K562 (cell line): ENCODE data around the gene TMEM167B. TPM values are rescaled to one million over a fixed set of nuclear protein-coding genes. Genes with fewer than 3 reads are reported as not detected.

Source experiments
- ARID1B ChIP-seq: fragments of 450-650 bp; IDR thresholded peaks from 2 replicates; pipeline ENCODE4 v1.6.1; 2016; ENCODE audit warnings: antibody characterized with exemption, mild to moderate bottlenecking, inconsistent platforms
- ARID4B ChIP-seq: sonication (generic); formaldehyde crosslinking; IDR thresholded peaks from 2 replicates; pipeline ENCODE4 v1.8.0; 2022; ENCODE audit warnings: mild to moderate bottlenecking, missing genetic modification reagents
- BCOR ChIP-seq: fragments of 450-650 bp; IDR thresholded peaks from 2 replicates; pipeline ENCODE4 v1.6.1; 2016
- FOXO4 ChIP-seq: fragments of 450-650 bp; formaldehyde crosslinking; IDR thresholded peaks from 2 replicates; pipeline ENCODE4 v1.4.0; 2020; ENCODE audit warnings: mild to moderate bottlenecking, moderate library complexity
- KHSRP ChIP-seq: fragments of 450-650 bp; IDR thresholded peaks from 2 replicates; pipeline ENCODE4 v1.6.1; 2017
- LCOR ChIP-seq: sonication (generic); formaldehyde crosslinking; IDR thresholded peaks from 2 replicates; pipeline ENCODE4 v1.8.0; 2022; ENCODE audit warnings: mild to moderate bottlenecking, missing genetic modification reagents
- MCM2 ChIP-seq: fragments of 450-650 bp; IDR thresholded peaks from 2 replicates; pipeline ENCODE4 v1.6.1; 2017; ENCODE audit warnings: low read depth, mild to moderate bottlenecking
- NONO ChIP-seq, 2 experiments: fragments of 200-400 bp in 1 of 2; fragments of 450-650 bp in 1 of 2; formaldehyde crosslinking in 1 of 2; IDR thresholded peaks; 2 replicates each; pipeline ENCODE4 v1.6.1; 2017; ENCODE audit warnings: low read depth in 2 of 2, mild to moderate bottlenecking in 2 of 2, moderate library complexity in 2 of 2, low read length in 1 of 2
- NR1H2 ChIP-seq: sonication (generic); formaldehyde crosslinking; IDR thresholded peaks from 2 replicates; pipeline ENCODE4 v1.4.0; 2020; ENCODE audit warnings: mild to moderate bottlenecking, missing genetic modification reagents
- NUFIP1 ChIP-seq: fragments of 450-650 bp; IDR thresholded peaks from 2 replicates; pipeline ENCODE4 v1.6.1; 2018; ENCODE audit not compliant: partially characterized antibody
- PHB2 ChIP-seq: fragments of 450-650 bp; IDR thresholded peaks from 2 replicates; pipeline ENCODE4 v1.6.1; 2017; ENCODE audit warnings: low read depth
- PML ChIP-seq: IDR thresholded peaks from 2 replicates; pipeline ENCODE4 v1.6.1; 2012; ENCODE audit warnings: low read length, inconsistent platforms
- PTBP1 ChIP-seq: fragments of 200-400 bp; formaldehyde crosslinking; IDR thresholded peaks from 2 replicates; pipeline ENCODE4 v1.6.1; 2017; ENCODE audit warnings: low read depth, low read length
- SMC3 ChIP-seq: conservative IDR thresholded peaks from 2 replicates; pipeline ENCODE4 v1.6.1; 2011; ENCODE audit warnings: low read depth, low read length, improper control_type of control experiment; ENCODE audit not compliant: insufficient read depth
- U2AF2 ChIP-seq: fragments of 200-400 bp; formaldehyde crosslinking; optimal IDR thresholded peaks from 2 replicates; pipeline ENCODE3; 2017; ENCODE audit warnings: low read depth, mild to moderate bottlenecking, low read length
- XRCC5 ChIP-seq: fragments of 200-400 bp; formaldehyde crosslinking; IDR thresholded peaks from 2 replicates; pipeline ENCODE4 v1.6.1; 2017; ENCODE audit warnings: low read depth, mild to moderate bottlenecking, low read length
- ZNF445 ChIP-seq: fragments of 250-450 bp; sonication (Bioruptor Pico); IDR thresholded peaks from 2 replicates; pipeline ENCODE4 v1.4.0; 2020; ENCODE audit warnings: low read depth, mild to moderate bottlenecking, moderate library complexity
- ZNF76 ChIP-seq: fragments of 250-450 bp; sonication (Bioruptor Pico); IDR thresholded peaks from 2 replicates; pipeline ENCODE4 v1.4.0; 2020; ENCODE audit warnings: mild to moderate bottlenecking, moderate library complexity, borderline replicate concordance
- polyA plus RNA-seq, 8 experiments: library from polyadenylated mRNA; depleted of rRNA in 4 of 8; stranded (reverse) in 5 of 8; unstranded in 3 of 8; fragments of >200 nt; fragmentation: Nextera tagmentation in 2 of 8; fragmentation: Illumina TruSeq in 1 of 8; extraction: Ambion mirVana in 2 of 8; extraction: Trizol in 1 of 8; gene quantifications; 2 replicates each; pipeline versions ENCODE4 v1.2.1 to v1.2.3, GENCODE V29; 2011 to 2014; ENCODE audit warnings: inconsistent platforms in 1 of 8, missing spikeins in 1 of 8
- total RNA-seq, 7 experiments: library from RNA; depleted of rRNA in 6 of 7; stranded (reverse); fragments of >200 nt in 6 of 7; fragmentation: Illumina TruSeq in 2 of 7; extraction: Trizol in 2 of 7; gene quantifications; 2 replicates each; pipeline versions ENCODE4 v1.2.1 to v1.2.3, GENCODE V29; 2011 to 2021; ENCODE audit warnings: low replicate concordance in 1 of 7
- TF ChIP-seq, protein P1 (sequence below), 2 experiments: IDR thresholded peaks; 2 replicates each; pipeline ENCODE4 v1.6.1; 2011; ENCODE audit warnings: borderline replicate concordance in 1 of 2, control low read depth in 1 of 2, low read depth in 1 of 2, low read length in 1 of 2, mild to moderate bottlenecking in 1 of 2, mixed read lengths in 1 of 2, moderate library complexity in 1 of 2; ENCODE audit not compliant: insufficient read depth in 1 of 2, insufficient read length in 1 of 2, poor library complexity in 1 of 2, severe bottlenecking in 1 of 2; ENCODE audit errors: extremely low read depth in 1 of 2
- TF ChIP-seq, protein P2 (sequence below): sonication (generic); formaldehyde crosslinking; IDR thresholded peaks from 2 replicates; pipeline ENCODE4 v1.8.0; 2022; ENCODE audit warnings: missing genetic modification reagents, mild to moderate bottlenecking, moderate library complexity, borderline replicate concordance

The TMEM167B gene
- total and polyA plus RNA-seq, 9 of the 15 experiments (the other 6 are each of a cell fraction or from before 2014, with no cell fraction given), result 17.2 to 36.4 (median 32.2) TPM

DNA sequence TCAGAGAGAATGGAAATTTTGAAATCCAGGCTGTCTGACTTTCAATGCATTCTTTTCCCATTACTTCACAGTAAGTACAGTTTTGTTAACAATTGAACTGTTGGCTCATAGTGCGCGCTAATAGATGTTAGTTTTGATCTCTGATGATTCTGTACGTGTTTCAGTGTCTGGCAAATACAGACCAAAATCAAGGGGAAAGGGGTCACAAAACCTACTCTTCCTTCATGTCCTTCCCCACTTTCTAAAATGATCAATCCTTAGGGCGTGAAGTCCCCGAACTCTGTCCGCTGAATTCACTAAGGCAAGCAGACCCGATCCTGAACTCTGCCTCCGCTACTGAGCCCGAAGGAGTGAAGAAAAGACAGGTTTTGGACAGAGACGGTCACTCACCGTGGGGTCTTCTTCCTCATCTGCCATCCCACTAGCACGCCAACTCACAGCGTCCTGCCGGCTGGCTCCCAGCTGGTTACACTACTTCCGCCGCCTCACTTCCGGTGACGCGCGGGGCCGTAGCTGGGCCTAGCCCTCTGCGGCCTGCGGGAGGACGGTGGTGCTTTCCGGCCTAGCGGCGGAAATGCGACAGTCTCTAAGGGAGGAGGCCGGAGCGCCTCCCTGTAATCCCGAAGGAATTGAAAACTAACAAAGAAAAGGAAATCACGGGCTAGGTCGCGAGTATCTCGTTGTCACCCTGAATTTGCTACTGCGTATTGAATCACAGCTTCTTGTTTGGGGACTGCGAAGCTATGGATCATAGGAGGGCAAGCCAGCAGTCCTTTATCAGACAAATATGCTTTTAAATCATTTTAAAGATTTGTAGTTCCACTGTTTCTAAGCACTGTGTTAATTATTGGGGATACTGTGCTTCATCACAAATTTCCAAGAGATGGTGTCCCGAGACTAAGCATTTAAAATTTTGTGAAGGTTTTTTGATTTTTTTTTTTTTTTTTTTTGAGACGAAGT is 14.8 kb upstream of the TMEM167B start, which contains the start of gene TAF13 (continued):
- peak; percentile 99 for TF ChIP-seq ARID4B (CRISPR knock-in tag)
- no peak for TF ChIP-seq NONO (IDR thresholded peaks at IDR 0.05; ENCODE audit: low read depth in 2 of 2, low read length in 1 of 2)
- TF ChIP-seq ZNF445, result no peak
- peak; percentile 88 for TF ChIP-seq PML
- no peak for TF ChIP-seq NR1H2 (CRISPR knock-in tag)
- no peak for TF ChIP-seq NUFIP1
- TF ChIP-seq ARID1B, result peak; percentile 21
- TF ChIP-seq, protein P1, sequence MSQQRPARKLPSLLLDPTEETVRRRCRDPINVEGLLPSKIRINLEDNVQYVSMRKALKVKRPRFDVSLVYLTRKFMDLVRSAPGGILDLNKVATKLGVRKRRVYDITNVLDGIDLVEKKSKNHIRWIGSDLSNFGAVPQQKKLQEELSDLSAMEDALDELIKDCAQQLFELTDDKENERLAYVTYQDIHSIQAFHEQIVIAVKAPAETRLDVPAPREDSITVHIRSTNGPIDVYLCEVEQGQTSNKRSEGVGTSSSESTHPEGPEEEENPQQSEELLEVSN (IDR thresholded peaks at IDR 0.05; ENCODE audit: borderline replicate concordance in 1 of 2, extremely low read depth in 1 of 2, insufficient read depth in 1 of 2, insufficient read length in 1 of 2, low read depth in 1 of 2, low read length in 1 of 2, poor library complexity in 1 of 2, severe bottlenecking in 1 of 2), result peak in 1 of 2 experiments; percentile 52
- TF ChIP-seq PTBP1, result no peak
- TF ChIP-seq LCOR (CRISPR knock-in tag), result no peak
- TF ChIP-seq MCM2, result no peak
- 0 out of 2 replicates have a peak, but pooled peaks have one; percentile 26 for TF ChIP-seq BCOR
- no peak for TF ChIP-seq ZNF76 (CRISPR knock-in tag)
- TF ChIP-seq KHSRP, result no peak
- peak; percentile 76; the same call in 1 of the 2 replicates for TF ChIP-seq XRCC5
- no peak for TF ChIP-seq FOXO4 (CRISPR knock-in tag)
- TF ChIP-seq U2AF2, result no peak
- TF ChIP-seq SMC3, result 0 out of 2 replicates have a peak, but pooled peaks have one; percentile 13
- peak; percentile 6; the same call in 1 of the 2 replicates for TF ChIP-seq PHB2
- TF ChIP-seq, protein P2, sequence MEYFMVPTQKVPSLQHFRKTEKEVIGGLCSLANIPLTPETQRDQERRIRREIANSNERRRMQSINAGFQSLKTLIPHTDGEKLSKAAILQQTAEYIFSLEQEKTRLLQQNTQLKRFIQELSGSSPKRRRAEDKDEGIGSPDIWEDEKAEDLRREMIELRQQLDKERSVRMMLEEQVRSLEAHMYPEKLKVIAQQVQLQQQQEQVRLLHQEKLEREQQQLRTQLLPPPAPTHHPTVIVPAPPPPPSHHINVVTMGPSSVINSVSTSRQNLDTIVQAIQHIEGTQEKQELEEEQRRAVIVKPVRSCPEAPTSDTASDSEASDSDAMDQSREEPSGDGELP (CRISPR knock-in tag), result peak; percentile 100
